Chondrocyte (in vitro differentiated cells): ENCODE results near the gene RNASE13. TPM values are rescaled to one million over a fixed set of nuclear protein-coding genes. Genes with fewer than 3 reads are reported as not detected.

Experiments used
- DNase-seq: peaks from one replicate; pipeline ENCODE4 v3.0.0; 2021; ENCODE audit warnings: mixed read lengths, low spot score
- H3K27ac Mint-ChIP-seq: one replicate; pipeline ENCODE4 v1.8.0; 2021; ENCODE audit warnings: mild to moderate bottlenecking, moderate library complexity, mixed read lengths; ENCODE audit not compliant: unreplicated experiment
- H3K27me3 Mint-ChIP-seq: 2 replicates; pipeline ENCODE4 v1.8.0; 2021; ENCODE audit warnings: low read depth, mixed read lengths
- H3K36me3 Mint-ChIP-seq: 2 replicates; pipeline ENCODE4 v1.8.0; 2021; ENCODE audit warnings: low read depth, mixed read lengths
- H3K4me1 Mint-ChIP-seq: 2 replicates; pipeline ENCODE4 v1.8.0; 2021; ENCODE audit warnings: low read depth, mild to moderate bottlenecking, mixed read lengths
- H3K4me3 Mint-ChIP-seq: one replicate; pipeline ENCODE4 v1.8.0; 2021; ENCODE audit warnings: mild to moderate bottlenecking, moderate library complexity, mixed read lengths; ENCODE audit not compliant: unreplicated experiment
- H3K9me3 Mint-ChIP-seq: 2 replicates; pipeline ENCODE4 v1.8.0; 2021; ENCODE audit warnings: low read depth, mixed read lengths
- CTCF ChIP-seq: fragments of 200-600 bp; sonication (generic); IDR thresholded peaks from 2 replicates; pipeline ENCODE4 v1.5.0; 2021; ENCODE audit warnings: antibody characterized with exemption, mild to moderate bottlenecking, moderate library complexity
- total RNA-seq: library from RNA; stranded (reverse); gene quantifications from 3 replicates; pipeline ENCODE4 v1.2.1, GENCODE V29; 2021

RNASE13 gene
- total RNA-seq, 1 donor from 2014 or later = not detected

DNA sequence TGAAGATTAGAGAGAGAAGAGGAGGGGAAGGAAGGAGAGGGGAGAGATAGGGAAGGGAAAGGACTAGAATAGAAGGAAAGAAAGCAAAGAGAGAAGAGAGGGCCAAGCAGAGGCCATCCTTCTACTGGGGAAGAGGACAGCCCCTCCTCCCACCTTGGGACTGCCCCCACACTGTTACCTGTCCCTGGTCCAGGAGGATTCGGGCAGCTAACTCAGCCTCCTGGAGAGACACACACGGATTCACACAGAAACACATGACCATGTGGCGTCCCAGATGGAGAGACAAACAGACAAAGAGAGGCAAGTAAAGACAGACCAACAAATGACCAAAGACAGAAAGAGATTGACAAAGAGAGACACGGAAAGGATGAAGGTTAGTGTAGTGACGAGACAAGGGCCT lies 11.9 kb downstream of the RNASE13 start:
- Mint-ChIP-seq H3K27me3 (peaks cover 10% of the 10 kb centered on the region), H3K36me3 (no peaks in the 10 kb centered on the region), H3K27ac (no peak overlapping the region), H3K9me3 (no peaks in the 10 kb centered on the region), H3K4me1 (peaks cover 10% of the 10 kb centered on the region), H3K4me3 (no peak overlapping the region)
- TF ChIP-seq CTCF = no peak
- no peak for DNase-seq

GRCh38 chr14:21020977-21021545 lies 13.5 kb downstream of the RNASE13 start:
- Mint-ChIP-seq H3K36me3 (no peaks in the 10 kb centered on the region), H3K27ac (no peak overlapping the region), H3K27me3 (peaks cover 10% of the 10 kb centered on the region), H3K4me3 (no peak overlapping the region), H3K9me3 (no peaks in the 10 kb centered on the region), H3K4me1 (peaks cover 7% of the 10 kb centered on the region)
- no peak for TF ChIP-seq CTCF
- DNase-seq = no peak

GRCh38 chr14:21019366-21019765 lies 15.2 kb downstream of the RNASE13 start:
- Mint-ChIP-seq H3K27me3 (peaks cover 10% of the 10 kb centered on the region), H3K4me1 (peaks cover 5% of the 10 kb centered on the region), H3K4me3 (no peak overlapping the region)

GRCh38 chr14:21018781-21019180 lies 15.8 kb downstream of the RNASE13 start:
- peaks cover 6% of the 10 kb centered on the region for H3K27me3 Mint-ChIP-seq
- no peaks in the 10 kb centered on the region for H3K9me3 Mint-ChIP-seq
- no peak overlapping the region for H3K4me3 Mint-ChIP-seq
- TF ChIP-seq CTCF = no peak
- H3K4me1 Mint-ChIP-seq = no peaks in the 10 kb centered on the region
- DNase-seq = no peak
- H3K27ac Mint-ChIP-seq = no peak overlapping the region
- no peaks in the 10 kb centered on the region for H3K36me3 Mint-ChIP-seq

More at GRCh38 chr14:21019366-21019765, 15.2 kb downstream of the RNASE13 start:
- no peaks in the 10 kb centered on the region for H3K9me3 Mint-ChIP-seq
- DNase-seq = no peak
- no peak overlapping the region for H3K27ac Mint-ChIP-seq
- no peak for TF ChIP-seq CTCF
- no peaks in the 10 kb centered on the region for H3K36me3 Mint-ChIP-seq

GRCh38 chr14:21018286-21018685 lies 16.3 kb downstream of the RNASE13 start:
- Mint-ChIP-seq H3K4me3 (no peak overlapping the region), H3K27ac (no peak overlapping the region), H3K36me3 (no peaks in the 10 kb centered on the region), H3K27me3 (peaks cover 2% of the 10 kb centered on the region), H3K9me3 (no peaks in the 10 kb centered on the region), H3K4me1 (no peaks in the 10 kb centered on the region)
- TF ChIP-seq CTCF = no peak
- no peak for DNase-seq
